Pulmonary artery endothelial cell (primary cell): ENCODE data around the gene RAB8A. TPM values are rescaled to one million over a fixed set of nuclear protein-coding genes. Genes with fewer than 3 reads are reported as not detected.

Experiments used
- DNase-seq: peaks from one replicate; pipeline ENCODE4 v3.0.0-alpha.2; 2011; ENCODE audit warnings: low read depth, low spot score
- total RNA-seq: library from RNA; depleted of rRNA; stranded (reverse); fragments of >200 nt; gene quantifications from 2 replicates; pipeline ENCODE4 v1.2.3, GENCODE V29; 2014

The RAB8A gene
- 95.8 and 154 TPM in 2 replicates for total RNA-seq

DNA sequence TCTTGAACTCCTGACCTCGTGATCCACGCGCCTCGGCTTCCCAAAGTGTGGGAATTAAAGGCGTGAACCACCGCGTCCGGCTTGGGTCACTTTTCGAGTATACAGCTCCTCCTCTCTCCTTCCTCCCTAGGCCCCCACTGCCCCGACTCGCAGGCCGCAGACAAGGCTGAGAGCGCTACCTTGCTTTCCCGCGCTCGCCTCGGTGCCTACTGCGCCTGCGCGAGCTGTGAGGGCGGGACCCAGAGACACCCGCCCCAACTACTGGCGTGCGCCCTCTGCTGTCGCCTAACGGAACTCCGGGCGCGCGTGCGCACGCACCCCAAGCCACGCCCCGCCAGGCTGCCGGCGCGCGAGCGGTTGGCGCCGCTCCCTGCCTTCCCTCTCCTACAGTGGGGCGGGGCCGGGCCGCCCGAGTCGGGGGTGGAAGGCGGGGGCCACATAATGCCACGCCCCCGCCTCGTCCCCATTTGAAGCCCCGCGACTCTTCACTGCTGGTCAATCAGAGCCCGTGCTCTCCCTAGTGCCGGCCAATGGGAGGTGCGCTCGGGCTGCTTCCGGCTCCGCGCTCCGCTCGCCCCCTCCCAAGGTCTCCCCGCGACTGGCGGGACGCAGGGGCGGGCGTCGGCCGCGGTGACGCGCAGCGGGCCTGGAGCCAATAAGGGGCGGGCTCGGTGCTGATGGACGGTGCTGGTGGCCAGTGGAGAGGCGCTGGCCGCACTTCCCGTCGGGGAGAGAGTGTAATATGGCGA, at the start of gene RAB8A:
TSS of gene RAB8A (plus strand) at position 730 of the 749 bp plus-strand sequence. CDS start at position 743, 13 bp downstream.
- peak; percentile 98 for DNase-seq

DNA sequence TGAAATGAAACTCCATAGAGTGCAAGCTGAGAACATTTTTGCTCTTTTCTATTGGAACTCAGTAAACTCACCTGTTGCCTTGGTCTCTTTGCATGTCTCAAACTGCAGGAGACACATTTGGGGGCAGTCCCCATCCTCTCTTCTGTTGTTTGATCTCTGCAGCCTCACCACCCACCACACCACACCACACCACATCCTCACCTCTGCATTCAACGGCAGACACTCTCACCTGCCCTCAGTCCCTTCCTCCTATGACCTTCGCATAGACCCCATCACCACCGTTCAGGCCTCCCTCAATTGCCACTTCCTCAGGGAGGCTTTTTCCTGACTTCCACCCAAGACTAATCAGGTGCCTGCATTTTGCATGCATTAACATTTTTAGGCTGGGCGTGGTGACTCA, 49.7 kb upstream of the RAB8A start:
- DNase-seq, result no peak

DNA sequence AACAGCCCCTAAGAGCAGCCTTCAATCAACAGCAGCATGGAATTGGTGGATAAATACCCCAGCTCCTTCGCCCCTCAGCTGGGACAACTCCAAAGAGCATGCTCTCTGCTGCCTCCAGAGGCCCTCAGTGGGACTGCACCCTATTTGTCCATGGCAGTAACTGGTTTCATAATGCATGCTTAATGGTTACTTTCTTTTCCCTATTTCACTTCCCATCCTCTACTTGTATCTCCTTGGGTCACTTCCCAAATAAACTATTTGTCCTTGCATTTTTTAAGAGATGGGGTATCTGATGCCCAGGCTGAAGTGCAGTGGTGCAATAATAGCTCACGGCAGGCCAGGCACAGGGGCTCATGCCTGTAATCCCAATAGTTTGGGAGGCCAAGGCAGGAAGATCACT, 48.9 kb upstream of the RAB8A start:
- DNase-seq, result no peak

DNA sequence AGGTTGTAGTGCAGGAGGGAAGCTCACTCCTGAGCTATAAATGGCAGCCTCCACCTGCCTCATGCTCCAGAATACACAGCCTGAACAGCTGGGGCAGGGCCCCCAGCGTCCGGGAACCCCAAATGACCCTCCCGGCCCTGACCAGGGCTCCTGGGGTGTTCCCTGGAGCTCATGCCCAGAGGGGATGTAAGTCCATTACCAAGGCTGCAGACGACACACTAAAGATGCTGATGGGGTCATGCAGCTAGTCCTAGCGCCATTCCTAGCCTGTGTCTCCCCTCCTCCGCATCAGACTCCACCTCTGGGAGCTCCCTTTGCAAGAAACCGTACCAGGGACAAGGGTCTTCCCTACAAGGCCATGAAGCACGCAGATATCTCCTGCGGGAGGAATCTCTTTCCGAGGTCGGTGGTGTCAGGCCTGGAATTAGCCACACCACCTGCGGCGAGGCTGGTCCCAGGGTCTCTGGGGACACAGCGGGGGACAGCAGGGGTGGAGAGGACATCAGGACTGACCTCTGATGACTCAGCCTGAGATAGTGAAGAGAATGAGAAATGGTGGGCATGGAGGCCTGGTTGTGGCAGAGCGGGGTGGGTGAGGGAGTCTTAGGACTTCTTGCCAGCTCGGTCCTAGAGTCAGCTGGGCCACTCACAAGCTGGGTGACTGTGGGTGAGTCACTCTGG, 47.3 kb upstream of the RAB8A start:
- DNase-seq, result no peak

DNA sequence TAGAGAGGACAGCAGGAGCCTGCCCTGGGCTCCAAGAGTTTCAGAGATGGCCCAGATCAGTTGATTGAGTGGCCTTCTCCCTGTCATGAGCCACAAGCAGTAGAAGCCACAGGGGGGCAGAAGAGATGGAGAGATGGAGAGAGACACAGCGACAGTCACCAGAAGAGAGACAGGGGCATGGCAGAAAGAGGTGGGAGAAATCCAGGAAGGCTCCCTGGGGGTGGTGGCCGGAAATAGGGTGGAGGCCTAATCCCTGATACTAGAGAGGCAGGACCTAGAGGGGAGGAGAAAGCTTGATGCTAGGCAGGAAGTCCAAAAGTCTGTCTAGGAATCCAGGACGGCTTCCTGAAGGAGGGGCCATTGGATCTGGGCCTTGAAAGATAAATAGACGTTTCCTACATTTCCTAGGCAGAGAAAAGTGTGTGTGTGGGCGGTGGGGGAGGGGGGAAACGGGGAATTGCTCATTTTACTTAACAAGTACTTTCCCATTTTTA, 45.0 kb upstream of the RAB8A start:
- peak; percentile 76 for DNase-seq

DNA sequence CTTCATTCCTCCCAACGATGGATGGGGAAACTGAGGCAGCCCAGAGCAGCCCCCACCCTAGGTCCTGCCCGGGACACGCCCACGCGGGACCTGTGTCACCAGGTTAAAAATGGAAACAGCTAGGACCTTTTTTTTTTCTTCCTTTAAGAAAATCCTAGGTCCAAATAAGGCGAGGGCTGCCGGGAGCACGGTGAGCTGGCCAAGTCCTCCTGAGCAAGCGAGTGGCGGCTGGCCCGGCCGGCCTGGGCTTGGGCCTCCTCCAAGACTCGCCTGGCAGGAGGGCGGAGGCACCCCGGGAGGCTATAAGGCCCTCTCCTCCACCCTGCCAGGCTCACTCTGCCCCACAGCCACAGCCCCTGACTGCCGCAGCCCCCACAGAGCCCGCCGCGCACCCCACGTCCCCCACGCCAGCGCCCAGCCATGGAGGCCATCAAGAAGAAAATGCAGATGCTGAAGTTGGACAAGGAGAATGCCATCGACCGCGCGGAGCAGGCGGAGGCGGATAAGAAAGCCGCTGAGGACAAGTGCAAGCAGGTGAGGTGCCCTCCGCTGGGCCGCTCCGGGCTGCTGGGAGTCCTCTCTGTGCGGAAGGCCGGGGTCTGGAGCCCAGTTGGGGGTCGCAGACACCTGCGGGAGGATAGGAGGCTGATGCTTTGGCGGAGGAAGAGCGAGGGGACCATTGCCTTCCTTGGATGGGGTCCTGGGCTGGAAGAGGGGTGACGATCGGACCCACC, 44.3 kb upstream of the RAB8A start:
- DNase-seq, result no peak

DNA sequence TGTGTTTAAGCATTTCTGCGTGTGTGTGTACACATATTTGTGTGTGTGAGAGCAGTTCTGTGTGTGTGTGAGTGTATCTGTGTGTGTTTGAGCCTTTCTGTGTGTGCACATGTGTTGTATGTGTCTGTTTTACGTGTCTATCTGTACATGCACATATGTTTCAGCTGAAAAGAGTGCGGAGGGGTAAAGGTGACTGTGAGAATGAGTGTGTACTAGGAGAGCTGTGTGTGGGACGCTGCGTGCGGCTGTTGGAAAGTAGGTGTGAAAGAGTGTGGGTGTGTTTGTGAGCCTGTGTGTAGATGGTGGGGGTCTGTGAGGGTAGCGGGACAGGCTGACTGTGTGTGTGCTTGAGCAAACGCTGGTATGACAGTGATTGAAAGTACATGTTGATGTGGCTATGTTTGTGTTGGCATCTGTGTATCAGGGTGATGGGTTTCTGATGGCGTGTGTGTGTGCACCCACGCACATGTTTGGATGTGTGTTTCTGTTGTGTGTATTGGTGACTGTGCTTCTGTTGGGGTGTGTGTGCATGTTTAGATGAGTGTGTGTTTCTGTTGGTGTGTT, 42.9 kb upstream of the RAB8A start:
- no peak for DNase-seq

DNA sequence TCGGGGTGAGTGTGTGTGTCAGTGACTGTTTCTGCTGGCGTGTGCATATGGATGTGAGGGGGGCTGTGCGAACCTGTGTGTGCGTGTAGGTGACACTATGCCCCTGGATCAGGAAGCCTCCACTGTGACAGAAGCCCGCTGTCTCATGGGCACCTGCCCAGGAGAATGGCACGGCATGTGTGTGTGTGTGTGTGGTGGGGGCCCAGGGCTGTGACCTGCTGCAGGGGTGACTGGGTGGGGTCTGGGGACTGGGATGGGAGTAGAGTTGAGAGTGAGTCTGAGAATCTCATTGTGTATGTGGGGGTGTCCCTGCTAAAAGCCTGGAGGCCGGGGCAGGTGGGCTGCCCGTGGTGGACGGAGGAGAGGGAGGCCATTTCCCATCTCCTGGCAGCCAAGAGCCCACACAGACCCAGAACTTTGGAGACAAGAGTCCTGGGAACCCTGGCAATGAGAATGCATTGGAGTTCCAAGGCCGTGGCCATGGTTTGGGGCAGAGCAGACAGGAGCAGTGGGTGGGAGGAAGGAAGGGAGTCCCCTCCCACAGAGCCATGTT, 41.8 kb upstream of the RAB8A start:
- no peak for DNase-seq

DNA sequence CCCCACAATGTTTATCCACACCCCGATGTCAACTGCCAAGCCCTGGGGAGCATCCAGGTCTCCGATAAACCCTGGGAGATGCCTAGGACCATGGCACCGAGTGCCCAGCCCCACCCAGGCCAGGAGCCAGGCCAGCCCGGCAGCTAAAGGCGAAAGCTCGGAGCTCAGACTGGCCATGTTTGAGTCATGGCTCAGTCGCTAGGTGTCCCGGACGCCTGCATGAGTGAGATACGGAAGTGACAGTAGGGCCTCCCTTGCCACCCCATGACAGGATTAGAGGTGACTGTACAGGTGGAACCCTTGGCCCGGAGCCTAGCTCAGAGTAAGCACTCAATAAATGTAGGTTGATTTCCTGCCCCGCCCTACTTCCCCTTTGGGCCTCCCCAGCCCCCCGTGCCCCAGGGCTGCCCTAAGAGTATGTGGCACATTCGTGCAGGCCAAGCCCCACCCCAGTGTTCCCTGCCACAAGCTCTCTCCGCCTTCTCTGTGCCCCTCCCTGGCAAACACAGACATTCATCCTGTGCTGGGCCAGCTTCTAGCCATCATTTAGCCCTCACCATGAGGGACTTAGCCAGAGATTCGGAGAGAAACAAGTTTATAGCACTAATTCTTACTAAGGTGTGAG, 41.2 kb upstream of the RAB8A start:
- DNase-seq, result no peak

DNA sequence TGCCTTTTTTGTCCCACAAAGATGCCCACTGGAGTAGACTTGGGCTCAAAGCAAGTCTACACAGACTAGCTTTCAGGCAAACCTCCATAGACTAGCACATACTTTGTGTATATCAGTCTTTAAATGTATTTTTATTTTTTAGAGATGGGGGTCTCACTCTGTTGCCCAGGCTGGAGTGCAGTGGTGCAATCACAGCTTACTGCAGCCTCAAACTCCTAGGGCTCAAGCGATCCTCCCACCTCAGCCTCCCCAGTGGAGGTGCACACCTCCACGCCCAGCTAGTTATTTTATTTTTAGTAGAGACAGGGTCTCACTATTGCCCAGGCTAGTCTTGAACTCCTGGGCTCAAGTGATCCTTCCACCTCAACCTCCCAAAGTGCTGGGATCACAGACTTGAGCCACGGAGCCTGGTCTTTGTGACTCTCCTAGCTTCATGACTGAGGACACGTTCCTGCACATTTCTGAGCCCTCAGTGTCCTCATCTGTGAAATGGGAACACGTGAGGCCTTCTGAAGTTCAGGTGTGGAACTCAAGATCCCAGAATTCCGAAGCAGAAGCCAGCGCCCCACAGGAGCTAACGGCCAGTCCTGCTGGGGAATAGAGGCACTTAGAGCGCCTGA, 40.5 kb upstream of the RAB8A start:
- DNase-seq, result no peak

DNA sequence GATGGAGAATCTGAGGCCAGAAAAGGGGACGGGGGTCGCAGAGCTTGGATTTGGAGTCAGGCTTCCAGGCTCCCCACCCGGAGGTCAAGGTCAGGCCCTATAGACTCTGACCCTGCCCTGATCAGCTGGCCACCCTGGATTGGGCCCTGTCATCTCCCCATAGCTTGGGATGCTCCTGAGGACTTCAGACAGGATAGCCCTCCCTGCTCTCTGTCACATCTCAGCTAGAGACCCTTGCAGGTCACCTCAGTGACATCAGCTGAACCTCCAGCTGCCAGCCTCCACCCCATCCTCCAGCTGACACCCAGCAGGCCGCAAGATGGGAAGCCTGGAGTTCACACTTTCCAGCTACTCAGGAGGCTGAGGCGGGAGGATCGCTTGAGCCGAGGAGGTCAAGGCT, 38.2 kb upstream of the RAB8A start:
- DNase-seq, result no peak

DNA sequence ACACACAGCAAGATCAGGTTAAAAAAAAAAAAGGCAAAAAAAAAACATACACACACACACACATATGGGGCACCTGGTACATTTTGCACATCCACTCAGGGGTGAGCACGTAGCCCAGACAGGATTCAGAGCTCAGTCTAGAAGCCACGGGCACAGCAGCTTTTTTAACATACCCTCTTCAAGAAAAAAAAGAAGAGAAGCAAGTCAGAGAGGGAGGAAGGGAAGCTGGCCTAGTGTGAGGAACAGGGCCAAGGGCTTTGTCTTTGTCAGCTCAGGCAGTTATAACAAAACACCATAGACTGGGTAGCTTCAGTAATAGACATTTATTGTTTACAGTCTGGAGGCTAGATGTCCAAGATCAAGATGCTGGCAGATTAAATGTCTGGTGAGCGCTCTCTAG, 37.7 kb upstream of the RAB8A start:
- DNase-seq, result no peak

DNA sequence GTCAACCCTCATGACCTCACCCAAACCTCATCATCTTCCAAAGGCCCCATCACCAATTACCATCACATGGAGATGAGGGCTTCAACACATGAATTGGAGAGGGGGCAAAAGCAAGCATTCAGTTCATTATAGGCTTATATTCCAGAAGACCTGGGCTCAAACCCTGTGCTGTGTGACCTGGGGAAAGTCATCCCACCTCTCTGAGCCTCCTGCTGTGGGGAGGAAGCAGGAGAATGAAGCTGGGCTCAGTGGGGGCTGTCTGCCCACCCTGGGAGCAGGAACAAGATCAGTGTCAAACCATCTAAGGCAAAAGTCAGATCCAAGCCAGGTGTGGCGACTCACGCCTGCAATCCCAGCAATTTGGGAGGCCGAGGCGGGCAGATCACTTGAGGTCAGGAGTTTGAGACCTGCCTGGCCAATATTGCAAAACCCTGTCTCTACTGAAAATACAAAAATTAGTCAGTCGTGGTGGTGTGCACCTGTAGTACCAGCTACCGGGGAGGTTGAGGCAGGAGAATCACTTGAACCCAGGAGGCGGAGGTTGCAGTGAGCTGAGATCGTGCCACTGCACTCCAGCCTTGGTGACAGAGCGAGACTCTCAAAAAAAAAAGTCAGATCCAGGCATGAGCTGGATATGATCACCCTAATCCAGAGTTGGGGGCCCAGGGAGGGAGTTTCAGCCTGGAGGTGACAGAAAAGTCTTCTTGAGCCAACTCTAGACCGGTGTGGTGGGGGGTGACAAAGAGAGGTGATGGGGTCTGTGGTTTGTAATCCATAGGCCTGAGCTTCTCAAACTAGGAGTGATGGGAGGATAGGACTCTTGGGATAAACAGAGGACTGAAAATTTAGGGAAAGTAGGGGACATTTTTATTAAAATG, 37.0 kb upstream of the RAB8A start:
- no peak for DNase-seq

DNA sequence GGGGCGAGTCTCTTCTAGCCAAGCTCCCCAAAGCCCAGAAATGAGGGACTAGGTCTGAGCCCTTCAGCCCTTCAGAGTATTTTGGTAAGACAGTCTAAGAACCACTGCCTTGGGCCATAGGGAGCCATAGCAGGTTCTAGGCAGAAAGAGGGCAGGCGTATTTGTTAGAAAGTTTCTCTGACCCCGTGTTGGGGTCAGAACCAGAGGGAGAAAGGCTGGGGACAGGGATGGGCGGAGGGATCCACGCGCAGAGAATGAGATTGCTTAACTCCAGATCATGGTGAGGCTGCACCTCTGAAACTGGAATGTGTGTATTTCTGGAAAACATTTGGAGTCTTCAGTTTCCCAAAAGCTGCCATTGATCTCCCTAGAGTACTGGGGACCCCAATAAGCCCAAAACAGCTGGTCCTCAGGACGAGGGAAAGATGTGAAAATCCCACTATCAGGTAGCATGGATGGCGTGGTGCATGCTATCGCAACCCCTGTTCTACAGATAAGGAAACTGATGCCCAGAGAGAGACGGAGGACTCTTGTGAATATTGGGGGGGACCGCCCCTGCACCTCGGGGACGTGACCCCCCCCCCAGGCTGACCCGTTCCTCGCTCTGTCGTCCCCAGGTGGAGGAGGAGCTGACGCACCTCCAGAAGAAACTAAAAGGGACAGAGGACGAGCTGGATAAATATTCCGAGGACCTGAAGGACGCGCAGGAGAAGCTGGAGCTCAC, 36.1 kb upstream of the RAB8A start:
- no peak for DNase-seq

DNA sequence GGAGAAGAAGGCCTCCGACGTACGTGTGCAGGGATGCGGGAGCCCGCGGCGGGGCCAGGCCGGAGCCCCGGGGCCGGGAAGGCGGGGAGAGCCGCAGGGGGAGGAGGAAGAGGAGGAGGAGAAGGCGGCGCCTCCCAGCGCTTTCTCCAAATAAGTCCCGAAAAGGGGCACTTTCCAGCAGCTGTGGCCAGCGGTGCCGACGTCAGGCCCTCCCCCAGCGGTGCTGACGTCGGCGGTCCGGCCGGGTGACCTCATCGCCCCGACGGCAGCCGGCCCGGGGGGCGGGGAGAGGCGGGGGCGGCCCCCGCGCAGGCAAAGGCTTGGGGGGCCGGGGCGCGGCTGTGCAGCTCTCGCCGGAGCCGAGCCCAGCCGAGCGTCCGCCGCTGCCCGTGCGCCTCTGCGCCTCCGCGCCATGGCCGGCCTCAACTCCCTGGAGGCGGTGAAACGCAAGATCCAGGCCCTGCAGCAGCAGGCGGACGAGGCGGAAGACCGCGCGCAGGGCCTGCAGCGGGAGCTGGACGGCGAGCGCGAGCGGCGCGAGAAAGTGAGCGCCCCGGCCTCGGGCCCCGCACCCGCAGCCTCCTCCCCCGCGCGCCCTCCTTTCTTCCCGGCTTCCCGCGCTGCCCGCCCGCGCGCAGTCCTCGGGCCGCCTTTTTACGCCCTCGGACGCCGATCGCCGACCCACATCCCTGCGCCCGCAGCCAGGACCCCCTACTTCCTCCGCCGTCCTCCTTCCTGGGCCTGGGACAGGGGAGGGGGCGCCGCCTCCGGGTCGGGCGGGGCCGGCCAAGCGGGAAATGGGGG, 35.3 kb upstream of the RAB8A start, which contains the start of gene TPM4:
TSS of gene TPM4 (plus strand) at position 342 of the 804 bp plus-strand sequence. CDS start at position 413, 71 bp downstream.
- peak; percentile 68 for DNase-seq

DNA sequence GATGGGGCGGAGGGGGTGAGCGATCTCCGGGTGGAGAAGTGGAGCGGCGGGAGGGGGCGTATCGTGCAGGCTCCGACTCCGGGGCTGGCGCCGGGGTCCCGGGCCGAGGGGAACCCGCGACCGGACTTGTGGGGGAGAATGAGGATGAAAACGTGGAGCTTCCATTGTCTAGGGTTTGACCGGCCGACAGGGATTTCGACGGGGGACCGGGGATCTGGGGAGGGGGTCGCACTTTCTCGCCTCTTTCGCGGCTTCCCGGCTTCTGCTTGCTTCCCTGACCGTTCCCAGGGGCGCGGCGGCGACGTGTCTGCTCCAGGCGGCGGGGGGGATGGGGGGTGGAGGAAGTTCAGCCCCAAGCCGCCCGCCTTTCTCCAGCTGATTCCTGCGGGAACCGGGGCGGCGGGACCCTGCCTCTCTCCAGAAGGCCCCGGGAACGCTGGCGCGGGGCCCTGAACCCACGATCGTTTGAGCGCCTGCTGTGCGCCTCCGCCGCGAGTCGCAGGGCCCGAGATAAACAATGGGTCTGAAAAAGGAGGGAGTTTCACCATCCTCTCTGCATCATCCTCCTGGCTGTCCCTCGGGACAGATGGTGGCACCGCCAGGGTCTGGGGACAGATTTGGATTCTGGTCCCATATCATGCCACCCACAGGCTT, 34.6 kb upstream of the RAB8A start:
- DNase-seq, result no peak

DNA sequence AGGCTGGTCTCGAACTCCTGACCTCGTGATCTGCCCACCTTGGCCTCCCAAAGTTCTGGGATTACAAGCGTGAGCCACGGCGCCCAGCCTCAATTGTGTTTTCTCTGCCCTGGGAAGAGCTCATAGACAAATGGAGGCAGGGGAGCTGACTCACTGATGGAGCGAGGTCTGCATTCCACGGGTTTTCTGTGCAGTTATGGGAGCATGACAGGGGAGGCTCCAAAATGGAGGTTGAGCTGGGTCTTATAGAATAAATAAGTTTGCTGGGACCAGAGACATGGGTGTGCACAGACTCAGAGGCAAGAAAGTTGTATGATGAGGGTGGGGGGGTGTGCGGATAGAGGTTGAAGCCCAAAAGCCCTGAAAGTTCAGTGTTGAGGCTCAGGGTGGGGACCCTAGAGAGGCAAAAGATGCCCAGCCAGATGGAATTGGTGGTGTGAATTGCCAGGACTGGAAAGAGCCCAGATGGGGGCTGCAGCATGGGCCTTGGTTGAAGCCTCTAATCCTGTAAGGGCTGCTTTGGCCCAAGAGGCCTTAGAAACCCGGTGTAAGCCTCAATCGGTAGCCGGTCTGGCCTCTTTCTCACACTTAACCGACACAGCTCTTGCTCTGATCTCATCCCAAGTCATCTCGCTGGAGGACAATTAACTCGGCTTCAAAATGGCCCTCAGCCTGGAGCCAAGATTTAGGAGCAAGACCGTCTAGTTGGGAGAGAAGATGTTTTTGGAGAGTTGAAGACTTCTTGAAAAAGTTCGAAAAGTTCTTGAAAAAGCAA, 33.5 kb upstream of the RAB8A start:
- DNase-seq, result no peak
